C4-2B (cell line): ENCODE results near the gene PRAC2.

ENCODE experiments used
- ZFX ChIP-seq: fragments of 450-650 bp; IDR thresholded peaks from 2 replicates; pipeline ENCODE4 v1.6.1; 2017
- TF ChIP-seq, protein P1 (sequence below): fragments of 450-650 bp; conservative IDR thresholded peaks from 2 replicates; pipeline ENCODE4 v1.5.1; 2017; ENCODE audit warnings: mild to moderate bottlenecking

DNA sequence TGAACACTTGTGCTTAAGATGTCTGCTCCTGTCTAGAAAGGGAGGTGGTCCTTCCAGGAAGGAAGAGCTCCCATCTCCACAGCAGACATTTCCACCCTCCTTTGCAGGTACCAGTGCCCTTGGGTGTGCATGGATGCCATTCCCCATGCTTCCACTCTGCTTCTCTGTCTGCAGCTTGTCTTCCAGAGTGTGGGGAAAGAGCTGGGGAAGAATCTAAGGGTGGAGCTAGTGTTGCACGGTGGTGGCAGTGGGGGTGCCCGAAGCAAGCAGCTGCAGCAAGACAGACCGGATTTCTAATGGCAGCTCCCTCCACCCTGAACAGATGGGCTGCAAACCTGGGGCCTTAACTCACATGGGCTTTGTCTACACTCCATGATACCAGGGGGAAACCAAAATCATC is 28.2 kb downstream of the PRAC2 start:
- TF ChIP-seq, protein P1, sequence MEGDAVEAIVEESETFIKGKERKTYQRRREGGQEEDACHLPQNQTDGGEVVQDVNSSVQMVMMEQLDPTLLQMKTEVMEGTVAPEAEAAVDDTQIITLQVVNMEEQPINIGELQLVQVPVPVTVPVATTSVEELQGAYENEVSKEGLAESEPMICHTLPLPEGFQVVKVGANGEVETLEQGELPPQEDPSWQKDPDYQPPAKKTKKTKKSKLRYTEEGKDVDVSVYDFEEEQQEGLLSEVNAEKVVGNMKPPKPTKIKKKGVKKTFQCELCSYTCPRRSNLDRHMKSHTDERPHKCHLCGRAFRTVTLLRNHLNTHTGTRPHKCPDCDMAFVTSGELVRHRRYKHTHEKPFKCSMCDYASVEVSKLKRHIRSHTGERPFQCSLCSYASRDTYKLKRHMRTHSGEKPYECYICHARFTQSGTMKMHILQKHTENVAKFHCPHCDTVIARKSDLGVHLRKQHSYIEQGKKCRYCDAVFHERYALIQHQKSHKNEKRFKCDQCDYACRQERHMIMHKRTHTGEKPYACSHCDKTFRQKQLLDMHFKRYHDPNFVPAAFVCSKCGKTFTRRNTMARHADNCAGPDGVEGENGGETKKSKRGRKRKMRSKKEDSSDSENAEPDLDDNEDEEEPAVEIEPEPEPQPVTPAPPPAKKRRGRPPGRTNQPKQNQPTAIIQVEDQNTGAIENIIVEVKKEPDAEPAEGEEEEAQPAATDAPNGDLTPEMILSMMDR = no peak
- no peak for TF ChIP-seq ZFX
